ENCODE measurements around the gene C5orf58.

DNA sequence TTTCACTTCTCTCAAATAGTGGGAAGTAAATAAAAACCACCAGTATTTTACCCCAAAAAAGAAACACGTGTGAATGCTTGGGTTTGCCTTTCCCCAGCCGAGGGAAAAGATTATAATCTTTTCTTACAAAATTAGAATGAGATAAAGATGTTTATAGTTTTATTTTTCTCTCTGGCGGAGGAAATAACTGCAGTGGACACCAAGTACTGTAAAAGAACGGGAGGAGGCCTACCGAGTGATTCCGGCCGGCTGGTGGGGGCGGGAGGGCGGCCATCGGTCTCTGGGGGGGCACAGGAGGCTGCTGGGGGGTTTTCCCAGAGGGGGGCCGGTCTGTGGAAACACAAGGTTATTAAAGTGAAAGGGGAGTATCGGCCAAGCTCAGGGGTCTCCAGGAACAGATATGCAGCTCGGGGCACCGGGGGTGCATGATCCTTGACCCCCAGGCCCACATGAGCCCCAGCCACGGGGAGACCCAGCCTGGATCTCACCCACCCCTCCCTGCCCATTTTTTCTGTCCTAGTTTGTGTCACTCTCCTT is 35.4 kb downstream of the C5orf58 start:
- TF ChIP-seq POLR2A (IDR thresholded peaks at IDR 0.05), result no peak
- TF ChIP-seq, protein P1, sequence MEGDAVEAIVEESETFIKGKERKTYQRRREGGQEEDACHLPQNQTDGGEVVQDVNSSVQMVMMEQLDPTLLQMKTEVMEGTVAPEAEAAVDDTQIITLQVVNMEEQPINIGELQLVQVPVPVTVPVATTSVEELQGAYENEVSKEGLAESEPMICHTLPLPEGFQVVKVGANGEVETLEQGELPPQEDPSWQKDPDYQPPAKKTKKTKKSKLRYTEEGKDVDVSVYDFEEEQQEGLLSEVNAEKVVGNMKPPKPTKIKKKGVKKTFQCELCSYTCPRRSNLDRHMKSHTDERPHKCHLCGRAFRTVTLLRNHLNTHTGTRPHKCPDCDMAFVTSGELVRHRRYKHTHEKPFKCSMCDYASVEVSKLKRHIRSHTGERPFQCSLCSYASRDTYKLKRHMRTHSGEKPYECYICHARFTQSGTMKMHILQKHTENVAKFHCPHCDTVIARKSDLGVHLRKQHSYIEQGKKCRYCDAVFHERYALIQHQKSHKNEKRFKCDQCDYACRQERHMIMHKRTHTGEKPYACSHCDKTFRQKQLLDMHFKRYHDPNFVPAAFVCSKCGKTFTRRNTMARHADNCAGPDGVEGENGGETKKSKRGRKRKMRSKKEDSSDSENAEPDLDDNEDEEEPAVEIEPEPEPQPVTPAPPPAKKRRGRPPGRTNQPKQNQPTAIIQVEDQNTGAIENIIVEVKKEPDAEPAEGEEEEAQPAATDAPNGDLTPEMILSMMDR (IDR thresholded peaks at IDR 0.05), result no peak
- no peak for TF ChIP-seq POLR2AphosphoS5 (IDR thresholded peaks at IDR 0.05)
